K562 (cell line): ENCODE data around the gene SHH. TPM values are rescaled to one million over a fixed set of nuclear protein-coding genes. Genes with fewer than 3 reads are reported as not detected.

Experiments
- ATAC-seq: fragments of 200-7000 bp; cut with Tn5 transposase; 3 replicates; pipeline ENCODE4 v1.9.1; 2020; ENCODE audit warnings: moderate library complexity
- BruUV-seq: library from RNA; stranded (reverse); fragments of 400-500 nt; replicated peaks from 2 replicates; lab custom pipeline; 2021; lab: Mats Ljungman, UMichigan
- CTCF ChIA-PET: fragments of 300-600 bp; formaldehyde crosslinking; extraction: SDS; loops from one replicate; lab custom pipeline; 2021; ENCODE audit warnings: low intra/inter-chr PET ratio; lab: Yijun Ruan, JAX
- POLR2A ChIA-PET: fragments of 300-600, 350-650 bp; sonication (Branson Sonifier 250); formaldehyde crosslinking; extraction: SDS; loops from one replicate; lab custom pipeline; 2021; ENCODE audit warnings: antibody characterized with exemption, inconsistent platforms; lab: Yijun Ruan, JAX
- DNase-seq, 4 experiments: peaks; one replicate each; pipeline versions ENCODE4 v3.0.0 to v3.0.0-alpha.2; 2011 to 2018; ENCODE audit warnings: low spot score in 3 of 4, mixed read lengths in 3 of 4; ENCODE audit errors: extremely low read depth in 1 of 4
- FAIRE-seq: peaks from 2 replicates; lab custom pipeline; 2011; peaks lifted over from hg19 to GRCh38; lab: Jason Lieb, UNC
- H2AFZ ChIP-seq: 2 replicates; pipeline ENCODE4 v1.6.0; 2011; ENCODE audit warnings: low read depth, low read length, control low read depth, inconsistent platforms
- H3K27ac ChIP-seq: fragments of 200-600 bp; 3 replicates; pipeline ENCODE4 v1.8.0; 2011; ENCODE audit warnings: low read depth, mild to moderate bottlenecking, control low read depth, inconsistent platforms, low read length, moderate library complexity, mixed read lengths; ENCODE audit errors: extremely low read depth
- H3K27me3 ChIP-seq, 2 experiments: fragments of 300-600 bp in 1 of 2; 2 replicates in 1 of 2; 3 replicates in 1 of 2; pipeline versions ENCODE4 v1.6.0 to v1.8.0; 2011; ENCODE audit warnings: inconsistent platforms in 2 of 2, low read length in 2 of 2, mild to moderate bottlenecking in 1 of 2, mixed read lengths in 1 of 2, moderate library complexity in 1 of 2; ENCODE audit not compliant: control insufficient read depth in 2 of 2, insufficient read depth in 2 of 2
- H3K36me3 ChIP-seq: fragments of 300-600 bp; 3 replicates; pipeline ENCODE4 v1.8.0; 2011; ENCODE audit warnings: mild to moderate bottlenecking, low read length, inconsistent platforms; ENCODE audit not compliant: control insufficient read depth, insufficient read depth
- H3K4me1 ChIP-seq, 2 experiments: fragments of 200-600 bp in 1 of 2; replicated peaks in 1 of 2; 2 replicates in 1 of 2; 3 replicates in 1 of 2; pipeline versions ENCODE4 v1.5.1 to v1.8.0; 2011; ENCODE audit warnings: inconsistent platforms in 2 of 2, low read length in 2 of 2, mild to moderate bottlenecking in 1 of 2, mixed read lengths in 1 of 2, moderate library complexity in 1 of 2; ENCODE audit not compliant: control insufficient read depth in 2 of 2, insufficient read depth in 2 of 2
- H3K4me2 ChIP-seq: 2 replicates; pipeline ENCODE4 v1.6.1; 2011; ENCODE audit warnings: low read length, control low read depth, inconsistent platforms, mixed read lengths; ENCODE audit not compliant: insufficient read depth
- H3K4me3 ChIP-seq: fragments of 200-600 bp; sonication (generic), shearing (Covaris generic); 2 replicates; pipeline ENCODE4 v1.5.1; 2016; ENCODE audit warnings: control low read depth, inconsistent platforms
- H3K79me2 ChIP-seq: fragments of 200-600 bp; 3 replicates; pipeline ENCODE4 v1.8.0; 2011; ENCODE audit warnings: low read length, inconsistent platforms; ENCODE audit not compliant: control insufficient read depth, insufficient read depth
- H3K9ac ChIP-seq, 2 experiments: 2 replicates each; pipeline versions ENCODE4 v1.6.0 to v1.6.1; 2011; ENCODE audit warnings: low read depth in 2 of 2, low read length in 2 of 2, control low read depth in 1 of 2, inconsistent platforms in 1 of 2, mild to moderate bottlenecking in 1 of 2, mixed read lengths in 1 of 2; ENCODE audit not compliant: insufficient read depth in 1 of 2
- H3K9me1 ChIP-seq: one replicate; pipeline ENCODE4 v1.6.0; 2011; ENCODE audit warnings: inconsistent platforms, mild to moderate bottlenecking, low read length, moderate library complexity; ENCODE audit not compliant: control insufficient read depth, insufficient read depth
- H3K9me3 ChIP-seq: replicated peaks from 2 replicates; pipeline ENCODE4 v1.5.1; 2011; ENCODE audit warnings: low read depth, low read length, inconsistent platforms; ENCODE audit not compliant: control insufficient read depth, insufficient read depth
- H4K20me1 ChIP-seq: replicated peaks from 2 replicates; pipeline ENCODE4 v1.6.1; 2011; ENCODE audit warnings: low read length, inconsistent platforms, mixed read lengths; ENCODE audit not compliant: control insufficient read depth, insufficient read depth
- COPS2 ChIP-seq: fragments of 450-650 bp; conservative IDR thresholded peaks from 2 replicates; pipeline ENCODE4 v1.6.1; 2016; ENCODE audit warnings: mild to moderate bottlenecking, moderate library complexity
- EP300 ChIP-seq: IDR thresholded peaks from 2 replicates; pipeline ENCODE4 v1.6.1; 2012; ENCODE audit warnings: low read length, improper control_type of control experiment
- ESRRA ChIP-seq: fragments of 450-650 bp; IDR thresholded peaks from 2 replicates; pipeline ENCODE4 v1.6.1; 2014; ENCODE audit warnings: low read depth, mild to moderate bottlenecking, moderate library complexity, borderline replicate concordance
- FOS ChIP-seq: IDR thresholded peaks from 3 replicates; pipeline ENCODE4 v1.6.1; 2011; ENCODE audit not compliant: insufficient read length; ENCODE audit errors: extremely low read depth
- KLF13 ChIP-seq: fragments of 450-650 bp; IDR thresholded peaks from 2 replicates; pipeline ENCODE4 v1.6.1; 2016; ENCODE audit warnings: missing genetic modification characterization, low read depth, mild to moderate bottlenecking, missing compliant biosample characterization, moderate library complexity, borderline replicate concordance
- MAX ChIP-seq: sonication (generic); formaldehyde crosslinking; IDR thresholded peaks from 2 replicates; pipeline ENCODE4 v1.9.0; 2022; ENCODE audit warnings: mild to moderate bottlenecking, missing genetic modification reagents
- NCOA2 ChIP-seq, 2 experiments: fragments of 450-650 bp; IDR thresholded peaks; 2 replicates each; pipeline ENCODE4 v1.6.1; 2018; ENCODE audit warnings: mild to moderate bottlenecking in 2 of 2, moderate library complexity in 1 of 2; ENCODE audit not compliant: partially characterized antibody in 2 of 2
- NFATC3 ChIP-seq: fragments of 450-650 bp; IDR thresholded peaks from 2 replicates; pipeline ENCODE4 v1.6.1; 2017; ENCODE audit warnings: mild to moderate bottlenecking
- NR2C1 ChIP-seq, 2 experiments: fragments of 450-650 bp; IDR thresholded peaks; 2 replicates each; pipeline ENCODE4 v1.6.1; 2017; ENCODE audit warnings: mild to moderate bottlenecking in 2 of 2, antibody characterized with exemption in 1 of 2, inconsistent platforms in 1 of 2, missing compliant biosample characterization in 1 of 2, missing genetic modification characterization in 1 of 2
- SAP30 ChIP-seq: fragments of 200-600 bp; sonication (generic); IDR thresholded peaks from 2 replicates; pipeline ENCODE4 v1.6.1; 2012; ENCODE audit warnings: borderline replicate concordance, low read depth, mild to moderate bottlenecking, moderate library complexity, low read length, control low read depth, inconsistent platforms; ENCODE audit not compliant: insufficient read depth, poor library complexity, severe bottlenecking
- SREBF2 ChIP-seq: sonication (generic); formaldehyde crosslinking; IDR thresholded peaks from 2 replicates; pipeline ENCODE4 v1.4.0; 2020; ENCODE audit warnings: mild to moderate bottlenecking, missing genetic modification reagents
- WHSC1 ChIP-seq: IDR thresholded peaks from one replicate; pipeline ENCODE4 v1.6.1; 2012; ENCODE audit warnings: low read length, control low read depth, inconsistent platforms
- ZNF511 ChIP-seq: sonication (generic); formaldehyde crosslinking; IDR thresholded peaks from 2 replicates; pipeline ENCODE4 v1.8.0; 2022; ENCODE audit warnings: mild to moderate bottlenecking, missing genetic modification reagents
- ZNF592 ChIP-seq: fragments of 450-650 bp; IDR thresholded peaks from 2 replicates; pipeline ENCODE4 v1.6.1; 2017; ENCODE audit warnings: antibody characterized with exemption, mild to moderate bottlenecking
- WGBS: fragments of 100-300 bp; shearing (Covaris generic); methylation state at CpG from one replicate; pipeline ENCODE4 v1.1.6; 2016; ENCODE audit warnings: low coverage, mixed read lengths; ENCODE audit not compliant: insufficient coverage; ENCODE audit errors: missing lambda C conversion rate; 5-methylcytosine and 5-hydroxymethylcytosine counted together
- in situ Hi-C: fragments of 300-500 bp; cut with MboI; formaldehyde crosslinking; loops from 4 replicates; pipeline ENCODE4 v1.15.0; 2018; ENCODE audit warnings: inconsistent platforms, mixed read lengths
- intact Hi-C: fragments of 100-400 bp; cut with micrococcal nuclease; formaldehyde crosslinking; loops from 2 replicates; pipeline ENCODE4 v1.14.2; 2022
- polyA plus RNA-seq, 8 experiments: library from polyadenylated mRNA; depleted of rRNA in 4 of 8; stranded (reverse) in 5 of 8; unstranded in 3 of 8; fragments of >200 nt; fragmentation: Nextera tagmentation in 2 of 8; fragmentation: Illumina TruSeq in 1 of 8; extraction: Ambion mirVana in 2 of 8; extraction: Trizol in 1 of 8; gene quantifications; 2 replicates each; pipeline versions ENCODE4 v1.2.1 to v1.2.3, GENCODE V29; 2011 to 2014; ENCODE audit warnings: inconsistent platforms in 1 of 8, missing spikeins in 1 of 8
- total RNA-seq, 7 experiments: library from RNA; depleted of rRNA in 6 of 7; stranded (reverse); fragments of >200 nt in 6 of 7; fragmentation: Illumina TruSeq in 2 of 7; extraction: Trizol in 2 of 7; gene quantifications; 2 replicates each; pipeline versions ENCODE4 v1.2.1 to v1.2.3, GENCODE V29; 2011 to 2021; ENCODE audit warnings: low replicate concordance in 1 of 7

SHH gene
- total and polyA plus RNA-seq, 9 of the 15 experiments (the other 6 are each of a cell fraction or from before 2014, with no cell fraction given) = 0.09 TPM; not detected in 8

GRCh38 chr7:155804897-155805825 lies 7.1 kb downstream of the SHH start (continued):
- TF ChIP-seq SREBF2 (CRISPR knock-in tag) = no peak

- no peaks in the 10 kb centered on the region for H3K9me3 ChIP-seq
- peaks cover 44 to 69% of the 10 kb centered on the region in 2 experiments for H3K27me3 ChIP-seq
- intact Hi-C loops (loop anchor here (10.0 kb wide), 1 partner anchor 840 kb away; the partner anchor contains the start of gene RNF32), in situ Hi-C loops (loop anchor here (10.0 kb wide), 1 partner anchor 1470 kb away; no protein-coding TSS in a partner anchor)
- H3K4me1 ChIP-seq = peaks cover 0 to 39% of the 10 kb centered on the region in 2 experiments; a peak in 2 of 5 replicates
- H3K27ac ChIP-seq = no peak overlapping the region
- no peak for DNase-seq
- H3K36me3 ChIP-seq = no peaks in the 10 kb centered on the region
- no peak for ATAC-seq
- ChIA-PET POLR2A (interaction anchor here (1.1 kb wide), 1 partner anchor 282 kb away, joined by 3 read pairs; no protein-coding TSS in a partner anchor), CTCF (interaction anchor here (1.7 kb wide), 1 partner anchor 1023 kb away, joined by 5 read pairs; no protein-coding TSS in a partner anchor)
- H4K20me1 ChIP-seq = peaks cover 15% of the 10 kb centered on the region
- FAIRE-seq = no peak
- H3K4me2 ChIP-seq = no peak overlapping the region
- BruUV-seq = no TSS peak
- H3K4me3 ChIP-seq = no peak overlapping the region
- no peak overlapping the region for H2AFZ ChIP-seq
- H3K9ac ChIP-seq = no peak overlapping the region
- no peaks in the 10 kb centered on the region for H3K79me2 ChIP-seq
- no peaks in the 10 kb centered on the region for H3K9me1 ChIP-seq
- 29% methylated on average over 16 of the region's 17 CpGs for WGBS
- TF ChIP-seq FOS (no peak), WHSC1 (no peak), EP300 (no peak), NR2C1 (IDR thresholded peaks at IDR 0.05) (no peak), NR2C1 (tag; IDR thresholded peaks at IDR 0.05) (no peak), NFATC3 (no peak), MAX (CRISPR knock-in tag) (no peak), KLF13 (tag) (no peak), SAP30 (no peak), NCOA2 (IDR thresholded peaks at IDR 0.05; ENCODE audit: partially characterized antibody in 2 of 2) (no peak), COPS2 (no peak), ZNF592 (no peak), ESRRA (no peak), ZNF511 (CRISPR knock-in tag) (no peak)
Observed at GRCh38 chr7:155804431-155804831, 7.8 kb downstream of the SHH start.
